ENCODE measurements around the gene MIGA1.
"Not testable (repeated sequence)": the region's sequence is repeated elsewhere in the genome, so short reads cannot be mapped to it uniquely, and the experiment has no call there.

MIGA1 gene

GRCh38 chr1:77825131-77825709 is 45.8 kb downstream of the MIGA1 start:
- H3K4me3 ChIP-seq (ENCODE audit: low read length) = no peak overlapping the region
- DNase-seq (ENCODE audit: low read depth) = peak; percentile 99
- peak; percentile 36 for TF ChIP-seq CTCF (IDR thresholded peaks at IDR 0.05; ENCODE audit: insufficient read depth, low read depth, low read length, missing control alignments)

GRCh38 chr1:77826851-77827250 is 47.4 kb downstream of the MIGA1 start:
- not testable (repeated sequence) for DNase-seq (ENCODE audit: low read depth); H3K4me3 ChIP-seq (ENCODE audit: low read length)

- no peak for TF ChIP-seq CTCF (IDR thresholded peaks at IDR 0.05; ENCODE audit: insufficient read depth, low read depth, low read length, missing control alignments)
- no peak for DNase-seq (ENCODE audit: low read depth)
- H3K4me3 ChIP-seq (ENCODE audit: low read length) = no peak overlapping the region
Observed at GRCh38 chr1:77828098-77828497, 48.6 kb downstream of the MIGA1 start.

- TF ChIP-seq CTCF (IDR thresholded peaks at IDR 0.05; ENCODE audit: insufficient read depth, low read depth, low read length, missing control alignments) = no peak
- no peak for DNase-seq (ENCODE audit: low read depth)
- H3K4me3 ChIP-seq (ENCODE audit: low read length) = no peak overlapping the region
Observed at GRCh38 chr1:77829851-77830250, 50.4 kb downstream of the MIGA1 start.

GRCh38 chr1:77830946-77831345 is 51.5 kb downstream of the MIGA1 start:
- no peak overlapping the region for H3K4me3 ChIP-seq (ENCODE audit: low read length)
- DNase-seq (ENCODE audit: low read depth) = no peak
- no peak for TF ChIP-seq CTCF (IDR thresholded peaks at IDR 0.05; ENCODE audit: insufficient read depth, low read depth, low read length, missing control alignments)

- no peak for TF ChIP-seq CTCF (IDR thresholded peaks at IDR 0.05; ENCODE audit: insufficient read depth, low read depth, low read length, missing control alignments)
- DNase-seq (ENCODE audit: low read depth) = no peak
- no peak overlapping the region for H3K4me3 ChIP-seq (ENCODE audit: low read length)
Observed at GRCh38 chr1:77831566-77831965, 52.1 kb downstream of the MIGA1 start.

- H3K4me3 ChIP-seq (ENCODE audit: low read length) = no peak overlapping the region
- DNase-seq (ENCODE audit: low read depth) = no peak
Observed at GRCh38 chr1:77831976-77832711, 52.7 kb downstream of the MIGA1 start.

More at GRCh38 chr1:77831976-77832711, 52.7 kb downstream of the MIGA1 start:
- no peak for TF ChIP-seq CTCF (IDR thresholded peaks at IDR 0.05; ENCODE audit: insufficient read depth, low read depth, low read length, missing control alignments)

Measured in epithelial cell of esophagus (primary cell).